Heart right ventricle (tissue), 16 donors: ENCODE data around the gene OLFM3. TPM values are rescaled to one million over a fixed set of nuclear protein-coding genes. Genes with fewer than 3 reads are reported as not detected.

ENCODE experiments used
- ATAC-seq, 8 donors: fragments of 200-7000 bp; cut with Tn5 transposase; one replicate each; pipeline ENCODE4 v1.9.1; 2020; ENCODE audit warnings: mild to moderate bottlenecking in 8 of 8, moderate library complexity in 8 of 8, moderate number of reproducible peaks in 1 of 8
- DNase-seq, 2 donors: peaks; one replicate each; pipeline ENCODE4 v3.0.0-alpha.2; 2020
- H3K27ac ChIP-seq, 10 donors: fragments of 200-600 bp; sonication (generic) in 2 of 10; one replicate each; pipeline versions ENCODE4 v1.5.0 to v1.8.0; 2020 to 2022; ENCODE audit warnings: mild to moderate bottlenecking in 3 of 10
- H3K27me3 ChIP-seq, 7 donors: fragments of 200-600 bp; one replicate each; pipeline ENCODE4 v1.8.0; 2021 to 2022; ENCODE audit warnings: mild to moderate bottlenecking in 2 of 7
- H3K36me3 ChIP-seq, 9 donors: fragments of 200-600 bp; sonication (generic) in 1 of 9; one replicate each; pipeline versions ENCODE4 v1.5.0 to v1.8.0; 2020 to 2022; ENCODE audit warnings: mild to moderate bottlenecking in 2 of 9
- H3K4me1 ChIP-seq, 9 donors: fragments of 200-600 bp; sonication (generic) in 1 of 9; one replicate each; pipeline versions ENCODE4 v1.5.0 to v1.8.0; 2020 to 2022; ENCODE audit warnings: mild to moderate bottlenecking in 4 of 9
- H3K4me3 ChIP-seq, 10 donors: fragments of 200-600 bp; sonication (generic) in 2 of 10; one replicate each; pipeline versions ENCODE4 v1.5.0 to v1.8.0; 2020 to 2022; ENCODE audit warnings: mild to moderate bottlenecking in 7 of 10, moderate library complexity in 2 of 10
- H3K9me3 ChIP-seq, 11 donors: fragments of 200-600 bp in 10 of 11; sonication (generic) in 2 of 11; one replicate each; pipeline versions ENCODE4 v1.5.0 to v1.8.0; 2013 to 2022; ENCODE audit warnings: mild to moderate bottlenecking in 2 of 11, control low read depth in 1 of 11, moderate library complexity in 1 of 11
- WGBS, 2 donors: extraction: QIAGEN DNeasy Blood & Tissue Kit; methylation state at CpG; one replicate each; pipeline ENCODE4 v1.1.7; 2013; ENCODE audit warnings: inconsistent platforms in 1 of 2; 5-methylcytosine and 5-hydroxymethylcytosine counted together
- intact Hi-C, 10 donors: fragments of 100-400 bp; cut with DNase I; formaldehyde crosslinking; loops; one replicate each; pipeline versions ENCODE4 v1.11.1 to v1.14.2; 2022
- polyA plus RNA-seq, 2 donors: library from polyadenylated mRNA; stranded (reverse); fragments of 200-250 nt; gene quantifications; one replicate each; pipeline ENCODE4 v1.2.3, GENCODE V29; 2013
- total RNA-seq, 10 donors: library from RNA; stranded (reverse); fragmentation: NEBNext Ultra II Directional in 3 of 10; extraction: Animal tissue kit (Norgen Biotek cat#: 25700) in 3 of 10; gene quantifications; one replicate each; pipeline versions ENCODE4 v1.2.1 to v1.2.4, GENCODE V29; 2021 to 2023
- TF ChIP-seq, protein P1 (sequence below), 9 donors: fragments of 200-600 bp; sonication (generic) in 2 of 9; IDR thresholded peaks; one replicate each; pipeline versions ENCODE4 v1.5.0 to v1.8.0; 2021 to 2022; ENCODE audit warnings: antibody characterized with exemption in 9 of 9, mild to moderate bottlenecking in 5 of 9, moderate library complexity in 1 of 9
- donor health status: Arrhythmogenic right ventricular cardiomyopathy.
- donor health status: ischemic (EF 13 %, LVEDD 7.1; RV severe dilation, severe dysfunction).
- donor health status: healthy with polysubstance abuse.
- donor health status: DM: no; HTN: yes; CAD: no.
- donor health status: DM: no; HTN: no; CAD: no.
- donor health status: ischemic (EF 25% LVEDD 6.9; RV normal size, moderate dysfunction).
- donor health status: ischemic (EF 25% LVEDD 5.7; RV mildly dilated, moderate dysfunction).
- donor health status: healthy.
- donor health status: DM: yes; HTN: yes; CAD: no.
- donor health status: Ischemic cardiomyopathy.
- donor health status: ischemic (EF 35%, LVEDD 5.7; RV mildly dilated, moderate dysfunction).
- donor health status: nonischemic (EF 11% LVEDD 7.7; RV severe dilation, severe dysfunction).
- donor health status: DM: yes; HTN: yes; CAD: no.
- donor health status: PGD.
- donor health status: ischemic (EF 29% LVEDD 5.4; RV normal size, mild dysfunction).
- donor health status: nonischemic (EF 23%, LVEDD 6.1; RV moderate dilation, normal function).

Gene OLFM3
- total and polyA plus RNA-seq, 12 donors = 0.12 TPM; not detected in 11

DNA sequence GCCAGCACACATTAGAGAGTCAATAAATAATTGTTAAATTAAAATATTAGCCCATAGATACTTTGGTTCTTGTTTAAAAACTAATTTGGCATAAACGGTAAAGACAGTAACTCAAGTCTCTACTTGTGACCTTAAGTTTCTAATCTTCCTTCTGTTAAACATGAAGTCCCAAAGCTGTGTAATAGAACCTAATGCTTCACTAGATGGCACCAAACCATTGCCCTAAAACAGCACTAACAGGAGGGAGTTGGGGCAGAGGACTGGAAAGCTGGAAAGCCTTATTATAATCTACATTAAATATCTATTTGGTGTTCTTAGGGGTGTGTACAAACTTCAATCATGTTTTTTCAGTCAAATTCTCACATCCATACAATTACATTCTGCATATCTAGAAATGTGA lies 176.7 kb downstream of the OLFM3 start:
- H3K4me3 ChIP-seq = no peak overlapping the region
- H3K9me3 ChIP-seq = no peaks in the 10 kb centered on the region
- no peaks in the 10 kb centered on the region for H3K36me3 ChIP-seq
- WGBS, 2 donors = 35 to 59% methylated on average over 1 of the region's 1 CpG
- no peaks in the 10 kb centered on the region for H3K27me3 ChIP-seq
- no peak overlapping the region for H3K27ac ChIP-seq
- DNase-seq (peak in 1 of 2 donors; percentile 4), ATAC-seq (peak in 4 of 8 donors; percentile 49 to 61 (median 58))
- H3K4me1 ChIP-seq = no peaks in the 10 kb centered on the region
- intact Hi-C loops = loop anchor here in 6 of 10 donors (5.0 to 10.0 kb wide), 3 partner anchors 145 to 372 kb away; no protein-coding TSS in a partner anchor
- TF ChIP-seq, protein P1, sequence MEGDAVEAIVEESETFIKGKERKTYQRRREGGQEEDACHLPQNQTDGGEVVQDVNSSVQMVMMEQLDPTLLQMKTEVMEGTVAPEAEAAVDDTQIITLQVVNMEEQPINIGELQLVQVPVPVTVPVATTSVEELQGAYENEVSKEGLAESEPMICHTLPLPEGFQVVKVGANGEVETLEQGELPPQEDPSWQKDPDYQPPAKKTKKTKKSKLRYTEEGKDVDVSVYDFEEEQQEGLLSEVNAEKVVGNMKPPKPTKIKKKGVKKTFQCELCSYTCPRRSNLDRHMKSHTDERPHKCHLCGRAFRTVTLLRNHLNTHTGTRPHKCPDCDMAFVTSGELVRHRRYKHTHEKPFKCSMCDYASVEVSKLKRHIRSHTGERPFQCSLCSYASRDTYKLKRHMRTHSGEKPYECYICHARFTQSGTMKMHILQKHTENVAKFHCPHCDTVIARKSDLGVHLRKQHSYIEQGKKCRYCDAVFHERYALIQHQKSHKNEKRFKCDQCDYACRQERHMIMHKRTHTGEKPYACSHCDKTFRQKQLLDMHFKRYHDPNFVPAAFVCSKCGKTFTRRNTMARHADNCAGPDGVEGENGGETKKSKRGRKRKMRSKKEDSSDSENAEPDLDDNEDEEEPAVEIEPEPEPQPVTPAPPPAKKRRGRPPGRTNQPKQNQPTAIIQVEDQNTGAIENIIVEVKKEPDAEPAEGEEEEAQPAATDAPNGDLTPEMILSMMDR (IDR thresholded peaks at IDR 0.05) = peak in 8 of 9 donors; percentile 18 to 66 (median 54)

DNA sequence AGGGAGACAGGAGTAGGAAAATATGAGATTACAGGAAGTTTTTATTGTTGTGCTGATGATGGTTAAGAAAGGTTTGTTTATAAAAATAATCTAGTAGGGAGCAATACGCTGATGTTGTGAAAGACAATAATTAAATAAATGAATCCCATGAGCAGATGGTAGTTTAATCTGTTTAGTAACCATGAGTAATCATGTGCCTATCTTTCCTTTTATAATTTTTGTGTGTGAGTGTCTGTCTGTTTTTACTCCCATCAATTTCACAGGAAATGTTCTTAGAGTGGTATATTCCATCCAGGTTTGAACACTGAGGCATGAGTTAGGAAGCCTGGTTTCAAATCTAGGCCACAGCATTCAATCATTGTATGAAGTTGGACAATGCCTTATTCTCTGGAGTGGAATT lies 180.5 kb downstream of the OLFM3 start:
- no peak for ATAC-seq

DNA sequence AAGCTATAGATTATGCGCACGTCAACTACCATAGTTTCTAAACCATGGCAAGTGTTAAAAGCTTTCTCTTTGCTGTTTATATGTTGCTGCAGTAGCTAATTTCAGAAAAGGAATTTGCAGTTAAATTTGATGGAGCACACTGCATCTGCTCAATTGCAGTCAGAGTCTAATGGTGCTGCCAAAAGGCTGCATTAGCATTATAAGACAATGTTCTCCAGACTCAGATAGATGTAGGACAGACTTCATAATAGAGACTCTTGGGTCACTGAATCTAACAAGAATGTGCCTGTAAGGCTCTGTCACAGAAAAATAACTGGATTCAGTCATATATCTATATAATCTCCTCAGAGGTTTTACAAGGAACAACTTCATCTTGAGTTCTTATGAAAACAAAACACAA lies 198.3 kb downstream of the OLFM3 start:
- Histone ChIP-seq H3K9me3 (no peaks in the 10 kb centered on the region), H3K36me3 (no peaks in the 10 kb centered on the region), H3K4me1 (no peaks in the 10 kb centered on the region), H3K4me3 (no peak overlapping the region), H3K27me3 (no peaks in the 10 kb centered on the region), H3K27ac (no peak overlapping the region)
- ATAC-seq (no peak), DNase-seq (no peak)
- 94 to 95% methylated on average over 2 of the region's 2 CpGs for WGBS, 2 donors
- TF ChIP-seq, protein P1 (IDR thresholded peaks at IDR 0.05) = no peak
- intact Hi-C loops = no loop called here

More for the DNA sequence above, 180.5 kb downstream of the OLFM3 start:
- DNase-seq = no peak
- no peak overlapping the region for H3K27ac ChIP-seq
- 66 to 75% methylated on average over 1 of the region's 1 CpG for WGBS, 2 donors
- no peak overlapping the region for H3K4me3 ChIP-seq
- no peaks in the 10 kb centered on the region for H3K4me1 ChIP-seq
- intact Hi-C loops = loop anchor here in 1 of 10 donors (10.0 kb wide), 1 partner anchor 379 kb away; no protein-coding TSS in a partner anchor
- no peaks in the 10 kb centered on the region for H3K9me3 ChIP-seq
- no peaks in the 10 kb centered on the region for H3K27me3 ChIP-seq
- no peaks in the 10 kb centered on the region for H3K36me3 ChIP-seq
- TF ChIP-seq, protein P1 (IDR thresholded peaks at IDR 0.05) = no peak

DNA sequence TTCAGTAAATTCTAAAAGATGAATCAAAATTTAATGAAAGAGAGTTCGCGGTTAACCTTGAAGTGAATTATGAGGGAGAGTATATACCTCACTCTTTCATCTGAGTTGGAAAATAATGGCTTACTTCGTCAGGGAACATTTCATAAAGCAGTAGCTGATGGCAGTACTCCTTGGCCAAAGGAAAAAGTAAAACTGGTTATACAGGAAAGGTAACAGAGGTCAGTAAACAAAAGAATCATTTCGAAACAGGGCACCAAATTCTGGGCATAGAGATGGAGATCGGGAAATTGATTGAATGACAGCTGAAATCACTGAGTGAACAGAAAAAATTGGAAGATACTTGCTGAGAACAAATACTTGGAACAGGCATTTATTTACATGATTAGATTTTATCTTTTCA lies 199.0 kb downstream of the OLFM3 start:
- no peak for DNase-seq
- intact Hi-C loops = no loop called here
- TF ChIP-seq, protein P1 (IDR thresholded peaks at IDR 0.05) = no peak
- Histone ChIP-seq H3K36me3 (no peaks in the 10 kb centered on the region), H3K27me3 (no peaks in the 10 kb centered on the region), H3K4me1 (no peaks in the 10 kb centered on the region), H3K9me3 (no peaks in the 10 kb centered on the region), H3K27ac (no peak overlapping the region), H3K4me3 (no peak overlapping the region)
- WGBS, 2 donors = 82 to 84% methylated on average over 5 of the region's 5 CpGs
- ATAC-seq = no peak
